SK-N-SH (cell line): ENCODE results near the gene OR6C74.

ENCODE experiments used
- CTCF ChIP-seq: fragments of 200-600 bp; sonication (generic); IDR thresholded peaks from 2 replicates; pipeline ENCODE4 v1.6.1; 2017; ENCODE audit warnings: antibody characterized with exemption, mild to moderate bottlenecking, moderate library complexity
- EP300 ChIP-seq, 2 experiments: IDR thresholded peaks; 2 replicates each; pipeline versions ENCODE4 v1.4.0 to v1.6.1; 2012; ENCODE audit warnings: borderline replicate concordance in 1 of 2, low read depth in 1 of 2, low read length in 1 of 2
- FOSL2 ChIP-seq: IDR thresholded peaks from 2 replicates; pipeline ENCODE4 v1.4.0; 2012; ENCODE audit warnings: low read depth, mild to moderate bottlenecking, moderate library complexity, borderline replicate concordance
- GABPA ChIP-seq: IDR thresholded peaks from 2 replicates; pipeline ENCODE4 v1.4.0; 2012; ENCODE audit warnings: low read depth, mild to moderate bottlenecking
- MAX ChIP-seq: IDR thresholded peaks from 2 replicates; pipeline ENCODE4 v1.4.0; 2012; ENCODE audit warnings: low read depth
- NRF1 ChIP-seq: IDR thresholded peaks from 2 replicates; pipeline ENCODE4 v1.6.1; 2012; ENCODE audit warnings: low read depth, mild to moderate bottlenecking, low read length
- POLR2AphosphoS5 ChIP-seq: IDR thresholded peaks from 2 replicates; pipeline ENCODE4 v1.6.1; 2012; ENCODE audit warnings: low read depth, low read length
- RAD21 ChIP-seq: IDR thresholded peaks from 2 replicates; pipeline ENCODE4 v1.6.1; 2012; ENCODE audit warnings: mild to moderate bottlenecking, low read length
- RFX5 ChIP-seq: IDR thresholded peaks from 2 replicates; pipeline ENCODE4 v1.6.1; 2012; ENCODE audit warnings: mild to moderate bottlenecking, improper control_type of control experiment, low read length
- TAF1 ChIP-seq: IDR thresholded peaks from 2 replicates; pipeline ENCODE4 v1.6.1; 2012; ENCODE audit warnings: low read depth, mild to moderate bottlenecking, low read length, moderate library complexity, borderline replicate concordance

- TF ChIP-seq RAD21 (no peak), CTCF (no peak), POLR2AphosphoS5 (no peak), TAF1 (no peak), EP300 (IDR thresholded peaks at IDR 0.05; ENCODE audit: borderline replicate concordance in 1 of 2, low read depth in 1 of 2, low read length in 1 of 2) (no peak), NRF1 (no peak), GABPA (no peak), RFX5 (no peak), FOSL2 (no peak), MAX (no peak)
These were observed 13.9 kb downstream of the OR6C74 start for GRCh38 chr12:55258303-55258702.
